SK-N-SH treated with all-trans-retinoic acid at 6 μM for 48 hours (cell line): ENCODE results near the gene AKAP9.
"Not testable (repeated sequence)": the region's sequence is repeated elsewhere in the genome, so short reads cannot be mapped to it uniquely, and the experiment has no call there.

Source experiments
- ATAC-seq: fragments of 200-7000 bp; cut with Tn5 transposase; 3 replicates; pipeline ENCODE4 v1.9.1; 2020; ENCODE audit warnings: mild to moderate bottlenecking, moderate library complexity
- ARNTL ChIP-seq: fragments of 450-650 bp; formaldehyde crosslinking; IDR thresholded peaks from 2 replicates; pipeline ENCODE4 v1.5.0; 2020; ENCODE audit warnings: low read depth, mild to moderate bottlenecking, moderate library complexity, borderline replicate concordance
- BACH2 ChIP-seq: fragments of 250-450 bp; sonication (Bioruptor Pico); IDR thresholded peaks from 2 replicates; pipeline ENCODE4 v1.9.0; 2021; ENCODE audit warnings: mild to moderate bottlenecking, borderline replicate concordance
- GLIS3 ChIP-seq: fragments of 250-450 bp; sonication (Bioruptor Pico); IDR thresholded peaks from 2 replicates; pipeline ENCODE4 v1.5.0; 2020; ENCODE audit warnings: mild to moderate bottlenecking, moderate library complexity
- ISL1 ChIP-seq: fragments of 250-450 bp; sonication (Bioruptor Pico); IDR thresholded peaks from 2 replicates; pipeline ENCODE4 v2.1.2; 2022; ENCODE audit warnings: mild to moderate bottlenecking, moderate library complexity
- OSR1 ChIP-seq: fragments of 250-450 bp; sonication (Bioruptor Pico); IDR thresholded peaks from 2 replicates; pipeline ENCODE4 v1.8.0; 2022; ENCODE audit warnings: moderate library complexity, mild to moderate bottlenecking, inconsistent platforms
- PPARA ChIP-seq: fragments of 250-450 bp; sonication (Bioruptor Pico); IDR thresholded peaks from 2 replicates; pipeline ENCODE4 v1.5.0; 2020; ENCODE audit warnings: mild to moderate bottlenecking, borderline replicate concordance
- RARB ChIP-seq: fragments of 250-450 bp; sonication (Bioruptor Pico); IDR thresholded peaks from 2 replicates; pipeline ENCODE4 v1.8.0; 2021; ENCODE audit warnings: mild to moderate bottlenecking, moderate library complexity
- ZC3H10 ChIP-seq: fragments of 250-450 bp; sonication (Bioruptor Pico); IDR thresholded peaks from 2 replicates; pipeline ENCODE4 v1.5.1; 2021; ENCODE audit warnings: mild to moderate bottlenecking, moderate library complexity
- ZNF8 ChIP-seq: fragments of 450-650 bp; formaldehyde crosslinking; IDR thresholded peaks from 2 replicates; pipeline ENCODE4 v1.5.0; 2020; ENCODE audit warnings: mild to moderate bottlenecking, moderate library complexity
- TF ChIP-seq, protein P1 (sequence below): fragments of 250-450 bp; sonication (Bioruptor Pico); IDR thresholded peaks from 2 replicates; pipeline ENCODE4 v1.8.0; 2021; ENCODE audit warnings: low read depth, mild to moderate bottlenecking, moderate library complexity, borderline replicate concordance
- TF ChIP-seq, protein P2 (sequence below): fragments of 250-450 bp; sonication (Bioruptor Pico); IDR thresholded peaks from 2 replicates; pipeline ENCODE4 v1.5.1; 2021; ENCODE audit warnings: mild to moderate bottlenecking, moderate library complexity
- TF ChIP-seq, protein P3 (sequence below): fragments of 250-450 bp; sonication (Bioruptor Pico); IDR thresholded peaks from 2 replicates; pipeline ENCODE4 v1.5.1; 2020; ENCODE audit warnings: low read depth, mild to moderate bottlenecking, moderate library complexity
- TF ChIP-seq, protein P4 (sequence below): fragments of 250-450 bp; sonication (Bioruptor Pico); IDR thresholded peaks from 2 replicates; pipeline ENCODE4 v1.5.0; 2020; ENCODE audit warnings: mild to moderate bottlenecking, moderate library complexity

Gene AKAP9

GRCh38 chr7:92072708-92073107 is 132.0 kb downstream of the AKAP9 start (continued):
- TF ChIP-seq, protein P1, sequence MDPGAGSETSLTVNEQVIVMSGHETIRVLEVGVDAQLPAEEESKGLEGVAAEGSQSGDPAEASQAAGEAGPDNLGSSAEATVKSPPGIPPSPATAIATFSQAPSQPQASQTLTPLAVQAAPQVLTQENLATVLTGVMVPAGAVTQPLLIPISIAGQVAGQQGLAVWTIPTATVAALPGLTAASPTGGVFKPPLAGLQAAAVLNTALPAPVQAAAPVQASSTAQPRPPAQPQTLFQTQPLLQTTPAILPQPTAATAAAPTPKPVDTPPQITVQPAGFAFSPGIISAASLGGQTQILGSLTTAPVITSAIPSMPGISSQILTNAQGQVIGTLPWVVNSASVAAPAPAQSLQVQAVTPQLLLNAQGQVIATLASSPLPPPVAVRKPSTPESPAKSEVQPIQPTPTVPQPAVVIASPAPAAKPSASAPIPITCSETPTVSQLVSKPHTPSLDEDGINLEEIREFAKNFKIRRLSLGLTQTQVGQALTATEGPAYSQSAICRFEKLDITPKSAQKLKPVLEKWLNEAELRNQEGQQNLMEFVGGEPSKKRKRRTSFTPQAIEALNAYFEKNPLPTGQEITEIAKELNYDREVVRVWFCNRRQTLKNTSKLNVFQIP (CRISPR knock-in tag), result no peak
- TF ChIP-seq ARNTL (CRISPR knock-in tag), result no peak

DNA sequence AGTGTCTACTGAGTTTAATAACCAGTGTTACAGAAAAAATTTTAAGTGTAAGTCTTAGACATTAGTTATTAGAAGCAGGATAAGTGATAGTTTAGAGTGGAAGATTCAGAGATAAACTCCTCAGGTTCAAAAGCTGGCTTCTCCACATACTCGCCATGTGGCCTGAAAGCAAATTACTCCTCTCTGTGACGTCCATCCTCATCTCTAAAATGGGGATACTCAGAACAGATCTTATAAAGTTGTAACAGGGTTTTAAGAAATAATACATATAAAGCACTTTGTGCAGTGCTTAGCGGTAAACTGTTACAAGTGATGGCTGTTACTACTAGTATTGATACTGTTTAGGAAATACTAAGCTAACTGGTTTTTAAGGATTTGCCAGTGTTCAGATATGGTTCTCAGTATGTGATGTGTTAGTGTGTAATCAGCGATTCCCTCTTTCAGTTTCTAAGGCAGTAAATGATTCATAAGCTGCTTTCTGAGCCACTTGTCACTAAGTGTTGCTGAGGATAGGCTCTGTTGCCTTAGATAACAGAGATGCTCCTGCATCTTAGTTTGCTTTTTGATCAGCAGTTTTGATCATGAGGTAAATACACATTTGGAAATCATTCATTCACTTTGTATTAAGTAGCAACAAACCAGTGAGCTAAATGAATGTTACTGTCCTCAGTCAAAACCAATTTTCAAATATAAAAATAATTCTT is 134.9 kb downstream of the AKAP9 start:
- no peak for TF ChIP-seq GLIS3 (CRISPR knock-in tag)
- TF ChIP-seq ISL1 (CRISPR knock-in tag), result no peak
- no peak for TF ChIP-seq ZC3H10
- no peak for TF ChIP-seq OSR1 (CRISPR knock-in tag)
- no peak for TF ChIP-seq PPARA (CRISPR knock-in tag)
- TF ChIP-seq, protein P2, sequence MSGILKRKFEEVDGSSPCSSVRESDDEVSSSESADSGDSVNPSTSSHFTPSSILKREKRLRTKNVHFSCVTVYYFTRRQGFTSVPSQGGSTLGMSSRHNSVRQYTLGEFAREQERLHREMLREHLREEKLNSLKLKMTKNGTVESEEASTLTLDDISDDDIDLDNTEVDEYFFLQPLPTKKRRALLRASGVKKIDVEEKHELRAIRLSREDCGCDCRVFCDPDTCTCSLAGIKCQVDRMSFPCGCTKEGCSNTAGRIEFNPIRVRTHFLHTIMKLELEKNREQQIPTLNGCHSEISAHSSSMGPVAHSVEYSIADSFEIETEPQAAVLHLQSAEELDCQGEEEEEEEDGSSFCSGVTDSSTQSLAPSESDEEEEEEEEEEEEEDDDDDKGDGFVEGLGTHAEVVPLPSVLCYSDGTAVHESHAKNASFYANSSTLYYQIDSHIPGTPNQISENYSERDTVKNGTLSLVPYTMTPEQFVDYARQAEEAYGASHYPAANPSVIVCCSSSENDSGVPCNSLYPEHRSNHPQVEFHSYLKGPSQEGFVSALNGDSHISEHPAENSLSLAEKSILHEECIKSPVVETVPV (CRISPR knock-in tag), result no peak
- TF ChIP-seq, protein P3, sequence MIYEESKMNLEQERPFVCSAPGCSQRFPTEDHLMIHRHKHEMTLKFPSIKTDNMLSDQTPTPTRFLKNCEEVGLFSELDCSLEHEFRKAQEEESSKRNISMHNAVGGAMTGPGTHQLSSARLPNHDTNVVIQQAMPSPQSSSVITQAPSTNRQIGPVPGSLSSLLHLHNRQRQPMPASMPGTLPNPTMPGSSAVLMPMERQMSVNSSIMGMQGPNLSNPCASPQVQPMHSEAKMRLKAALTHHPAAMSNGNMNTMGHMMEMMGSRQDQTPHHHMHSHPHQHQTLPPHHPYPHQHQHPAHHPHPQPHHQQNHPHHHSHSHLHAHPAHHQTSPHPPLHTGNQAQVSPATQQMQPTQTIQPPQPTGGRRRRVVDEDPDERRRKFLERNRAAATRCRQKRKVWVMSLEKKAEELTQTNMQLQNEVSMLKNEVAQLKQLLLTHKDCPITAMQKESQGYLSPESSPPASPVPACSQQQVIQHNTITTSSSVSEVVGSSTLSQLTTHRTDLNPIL (CRISPR knock-in tag), result no peak
- no peak for TF ChIP-seq BACH2
- no peak for TF ChIP-seq RARB
- no peak for TF ChIP-seq ZNF8 (CRISPR knock-in tag)
- ATAC-seq, result peak; percentile 48; the same call in 2 of the 3 replicates

DNA sequence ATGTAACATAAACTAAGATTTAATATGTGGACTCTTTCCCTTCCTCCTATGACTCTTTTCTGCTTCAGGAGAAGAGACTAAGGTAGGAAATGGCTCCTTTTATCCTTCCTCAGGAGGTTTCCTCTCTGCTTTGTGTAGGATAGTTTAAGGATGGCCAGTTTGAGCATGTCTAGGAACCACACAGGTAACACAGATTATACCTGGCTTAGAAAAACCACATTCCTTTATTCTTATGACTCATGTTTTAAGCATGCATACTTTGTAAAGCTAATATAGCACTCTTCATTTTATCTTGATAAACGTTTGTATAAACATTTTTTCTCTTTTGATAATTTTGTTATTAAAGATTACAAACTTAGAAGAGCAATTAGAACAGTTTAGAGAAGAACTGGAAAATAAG is 135.8 kb downstream of the AKAP9 start:
- peak; percentile 20; the same call in 1 of the 3 replicates for ATAC-seq

GRCh38 chr7:92083922-92084321 is 143.3 kb downstream of the AKAP9 start:
- not testable (repeated sequence) for ATAC-seq

More for the DNA sequence above, 135.8 kb downstream of the AKAP9 start:
- peak; percentile 45; the same call in 1 of the 2 replicates for TF ChIP-seq ISL1 (CRISPR knock-in tag)
- TF ChIP-seq, protein P2 (CRISPR knock-in tag), result no peak
- TF ChIP-seq, all 23 proteins: peak for 1

DNA sequence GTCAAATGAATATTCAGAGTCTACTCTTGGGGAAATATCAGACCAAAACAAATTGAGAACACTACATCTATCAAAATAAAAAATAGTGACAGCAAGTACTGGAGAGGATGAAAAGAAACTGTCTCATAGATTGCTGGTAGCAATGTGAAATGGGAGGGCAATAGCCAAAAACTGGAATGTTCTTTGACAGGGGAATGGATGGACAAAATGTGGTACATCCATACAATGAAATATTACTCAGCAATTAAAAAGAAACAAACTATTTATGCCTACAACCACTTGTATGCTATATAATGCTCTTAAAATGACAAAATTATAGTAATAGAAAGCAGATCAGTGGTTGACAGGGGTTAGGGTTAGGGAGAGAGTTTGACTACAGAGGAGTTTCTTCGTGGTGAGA is 147.6 kb downstream of the AKAP9 start:
- TF ChIP-seq, protein P1 (CRISPR knock-in tag), result no peak
- TF ChIP-seq, protein P4, sequence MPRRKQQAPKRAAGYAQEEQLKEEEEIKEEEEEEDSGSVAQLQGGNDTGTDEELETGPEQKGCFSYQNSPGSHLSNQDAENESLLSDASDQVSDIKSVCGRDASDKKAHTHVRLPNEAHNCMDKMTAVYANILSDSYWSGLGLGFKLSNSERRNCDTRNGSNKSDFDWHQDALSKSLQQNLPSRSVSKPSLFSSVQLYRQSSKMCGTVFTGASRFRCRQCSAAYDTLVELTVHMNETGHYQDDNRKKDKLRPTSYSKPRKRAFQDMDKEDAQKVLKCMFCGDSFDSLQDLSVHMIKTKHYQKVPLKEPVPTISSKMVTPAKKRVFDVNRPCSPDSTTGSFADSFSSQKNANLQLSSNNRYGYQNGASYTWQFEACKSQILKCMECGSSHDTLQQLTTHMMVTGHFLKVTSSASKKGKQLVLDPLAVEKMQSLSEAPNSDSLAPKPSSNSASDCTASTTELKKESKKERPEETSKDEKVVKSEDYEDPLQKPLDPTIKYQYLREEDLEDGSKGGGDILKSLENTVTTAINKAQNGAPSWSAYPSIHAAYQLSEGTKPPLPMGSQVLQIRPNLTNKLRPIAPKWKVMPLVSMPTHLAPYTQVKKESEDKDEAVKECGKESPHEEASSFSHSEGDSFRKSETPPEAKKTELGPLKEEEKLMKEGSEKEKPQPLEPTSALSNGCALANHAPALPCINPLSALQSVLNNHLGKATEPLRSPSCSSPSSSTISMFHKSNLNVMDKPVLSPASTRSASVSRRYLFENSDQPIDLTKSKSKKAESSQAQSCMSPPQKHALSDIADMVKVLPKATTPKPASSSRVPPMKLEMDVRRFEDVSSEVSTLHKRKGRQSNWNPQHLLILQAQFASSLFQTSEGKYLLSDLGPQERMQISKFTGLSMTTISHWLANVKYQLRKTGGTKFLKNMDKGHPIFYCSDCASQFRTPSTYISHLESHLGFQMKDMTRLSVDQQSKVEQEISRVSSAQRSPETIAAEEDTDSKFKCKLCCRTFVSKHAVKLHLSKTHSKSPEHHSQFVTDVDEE (CRISPR knock-in tag), result no peak
- no peak for TF ChIP-seq PPARA (CRISPR knock-in tag)
- TF ChIP-seq, protein P3 (CRISPR knock-in tag), result no peak
- TF ChIP-seq ZNF8 (CRISPR knock-in tag), result peak; percentile 96
- ATAC-seq, result no peak
